Osteoblast (primary cell): ENCODE data around the gene CENPM. TPM values are rescaled to one million over a fixed set of nuclear protein-coding genes. Genes with fewer than 3 reads are reported as not detected.

ENCODE experiments used
- DNase-seq: peaks from one replicate; pipeline ENCODE4 v3.0.0; 2011; ENCODE audit warnings: low spot score, mixed read lengths; ENCODE audit not compliant: insufficient read length; ENCODE audit errors: missing footprints
- H2AFZ ChIP-seq: 2 replicates; pipeline ENCODE4 v1.6.0; 2011; ENCODE audit warnings: mild to moderate bottlenecking, low read length
- H3K27ac ChIP-seq: 2 replicates; pipeline ENCODE4 v1.5.1; 2011; ENCODE audit warnings: mild to moderate bottlenecking, low read depth, low read length, moderate library complexity
- H3K27me3 ChIP-seq: 2 replicates; pipeline ENCODE4 v1.6.0; 2012; ENCODE audit warnings: mild to moderate bottlenecking, control low read depth, inconsistent platforms, low read length, moderate library complexity; ENCODE audit not compliant: insufficient read depth
- H3K36me3 ChIP-seq: 2 replicates; pipeline ENCODE4 v1.5.1; 2011; ENCODE audit warnings: mild to moderate bottlenecking, low read length, control low read depth, moderate library complexity; ENCODE audit not compliant: insufficient read depth
- H3K4me1 ChIP-seq: 2 replicates; pipeline ENCODE4 v1.5.1; 2011; ENCODE audit warnings: mild to moderate bottlenecking, low read length, control low read depth, moderate library complexity; ENCODE audit not compliant: insufficient read depth
- H3K4me2 ChIP-seq: 2 replicates; pipeline ENCODE4 v1.6.0; 2011; ENCODE audit warnings: mild to moderate bottlenecking, low read length; ENCODE audit not compliant: insufficient read depth
- H3K4me3 ChIP-seq: fragments of 200-600 bp; sonication (generic); 3 replicates; pipeline ENCODE4 v1.5.1; 2012; ENCODE audit warnings: mild to moderate bottlenecking, low read length, inconsistent platforms; ENCODE audit not compliant: insufficient read depth
- H3K79me2 ChIP-seq: 2 replicates; pipeline ENCODE4 v1.6.0; 2012; ENCODE audit warnings: mild to moderate bottlenecking, low read length, control low read depth, inconsistent platforms; ENCODE audit not compliant: insufficient read depth
- H3K9me3 ChIP-seq: 2 replicates; pipeline ENCODE4 v1.5.1; 2011; ENCODE audit warnings: low read depth, low read length, control low read depth
- H4K20me1 ChIP-seq: 2 replicates; pipeline ENCODE4 v1.6.0; 2012; ENCODE audit warnings: mild to moderate bottlenecking, low read length, control low read depth; ENCODE audit not compliant: insufficient read depth
- total RNA-seq: library from RNA; depleted of rRNA; stranded (reverse); fragments of >200 nt; gene quantifications from 2 replicates; pipeline ENCODE4 v1.2.3, GENCODE V29; 2012
- TF ChIP-seq, protein P1 (sequence below): IDR thresholded peaks from 2 replicates; pipeline ENCODE4 v1.5.1; 2011; ENCODE audit warnings: mild to moderate bottlenecking, low read depth, low read length, moderate library complexity; ENCODE audit errors: extremely low read depth

Gene CENPM
- total RNA-seq, 1 donor, result 1.8 TPM

DNA sequence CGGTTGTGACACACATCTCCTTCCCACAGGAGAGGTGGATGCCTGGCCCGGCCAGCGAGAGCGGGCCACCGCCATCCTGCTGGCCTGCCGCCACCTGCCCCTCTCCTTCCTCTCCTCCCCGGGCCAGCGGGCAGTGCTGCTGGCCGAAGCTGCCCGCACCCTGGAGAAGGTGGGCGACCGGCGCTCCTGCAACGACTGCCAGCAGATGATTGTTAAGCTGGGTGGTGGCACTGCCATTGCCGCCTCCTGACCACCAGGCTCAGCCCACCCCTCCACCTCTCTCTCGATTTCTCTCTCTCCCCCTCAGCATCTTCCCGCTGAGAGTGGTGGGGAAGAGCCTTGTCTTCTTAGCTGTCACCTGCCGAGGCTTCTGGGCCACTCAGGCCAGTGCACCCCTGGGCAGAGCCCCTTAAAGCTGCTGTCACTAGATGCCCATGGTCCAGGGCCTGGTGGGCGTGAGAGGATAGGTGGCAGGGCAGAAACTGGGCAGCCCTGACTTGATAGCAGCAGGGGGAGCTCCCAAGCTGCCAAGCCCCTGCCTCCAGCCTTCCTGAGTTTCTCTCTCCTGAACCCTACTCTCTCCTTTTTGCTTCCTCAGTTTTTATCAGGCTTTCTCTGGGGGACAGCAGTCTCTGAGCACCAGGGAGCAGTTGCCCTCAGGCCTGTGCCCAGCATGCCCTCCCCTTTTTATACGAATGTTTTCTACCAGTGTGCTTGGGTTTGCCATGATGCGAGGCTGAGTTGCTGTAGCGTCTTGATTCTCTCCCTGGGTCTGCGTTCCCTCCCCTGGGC is 41.3 kb downstream of the CENPM start:
- Histone ChIP-seq H2AFZ (no peak overlapping the region), H3K4me2 (no peak overlapping the region), H3K9me3 (no peaks in the 10 kb centered on the region), H3K4me3 (no peak overlapping the region), H3K36me3 (peaks cover 14% of the 10 kb centered on the region), H3K27ac (no peak overlapping the region), H3K4me1 (no peaks in the 10 kb centered on the region), H3K79me2 (no peaks in the 10 kb centered on the region), H4K20me1 (peaks cover 11% of the 10 kb centered on the region), H3K27me3 (peaks cover 14% of the 10 kb centered on the region)
- TF ChIP-seq, protein P1, sequence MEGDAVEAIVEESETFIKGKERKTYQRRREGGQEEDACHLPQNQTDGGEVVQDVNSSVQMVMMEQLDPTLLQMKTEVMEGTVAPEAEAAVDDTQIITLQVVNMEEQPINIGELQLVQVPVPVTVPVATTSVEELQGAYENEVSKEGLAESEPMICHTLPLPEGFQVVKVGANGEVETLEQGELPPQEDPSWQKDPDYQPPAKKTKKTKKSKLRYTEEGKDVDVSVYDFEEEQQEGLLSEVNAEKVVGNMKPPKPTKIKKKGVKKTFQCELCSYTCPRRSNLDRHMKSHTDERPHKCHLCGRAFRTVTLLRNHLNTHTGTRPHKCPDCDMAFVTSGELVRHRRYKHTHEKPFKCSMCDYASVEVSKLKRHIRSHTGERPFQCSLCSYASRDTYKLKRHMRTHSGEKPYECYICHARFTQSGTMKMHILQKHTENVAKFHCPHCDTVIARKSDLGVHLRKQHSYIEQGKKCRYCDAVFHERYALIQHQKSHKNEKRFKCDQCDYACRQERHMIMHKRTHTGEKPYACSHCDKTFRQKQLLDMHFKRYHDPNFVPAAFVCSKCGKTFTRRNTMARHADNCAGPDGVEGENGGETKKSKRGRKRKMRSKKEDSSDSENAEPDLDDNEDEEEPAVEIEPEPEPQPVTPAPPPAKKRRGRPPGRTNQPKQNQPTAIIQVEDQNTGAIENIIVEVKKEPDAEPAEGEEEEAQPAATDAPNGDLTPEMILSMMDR, result no peak
- peak; percentile 71 for DNase-seq

DNA sequence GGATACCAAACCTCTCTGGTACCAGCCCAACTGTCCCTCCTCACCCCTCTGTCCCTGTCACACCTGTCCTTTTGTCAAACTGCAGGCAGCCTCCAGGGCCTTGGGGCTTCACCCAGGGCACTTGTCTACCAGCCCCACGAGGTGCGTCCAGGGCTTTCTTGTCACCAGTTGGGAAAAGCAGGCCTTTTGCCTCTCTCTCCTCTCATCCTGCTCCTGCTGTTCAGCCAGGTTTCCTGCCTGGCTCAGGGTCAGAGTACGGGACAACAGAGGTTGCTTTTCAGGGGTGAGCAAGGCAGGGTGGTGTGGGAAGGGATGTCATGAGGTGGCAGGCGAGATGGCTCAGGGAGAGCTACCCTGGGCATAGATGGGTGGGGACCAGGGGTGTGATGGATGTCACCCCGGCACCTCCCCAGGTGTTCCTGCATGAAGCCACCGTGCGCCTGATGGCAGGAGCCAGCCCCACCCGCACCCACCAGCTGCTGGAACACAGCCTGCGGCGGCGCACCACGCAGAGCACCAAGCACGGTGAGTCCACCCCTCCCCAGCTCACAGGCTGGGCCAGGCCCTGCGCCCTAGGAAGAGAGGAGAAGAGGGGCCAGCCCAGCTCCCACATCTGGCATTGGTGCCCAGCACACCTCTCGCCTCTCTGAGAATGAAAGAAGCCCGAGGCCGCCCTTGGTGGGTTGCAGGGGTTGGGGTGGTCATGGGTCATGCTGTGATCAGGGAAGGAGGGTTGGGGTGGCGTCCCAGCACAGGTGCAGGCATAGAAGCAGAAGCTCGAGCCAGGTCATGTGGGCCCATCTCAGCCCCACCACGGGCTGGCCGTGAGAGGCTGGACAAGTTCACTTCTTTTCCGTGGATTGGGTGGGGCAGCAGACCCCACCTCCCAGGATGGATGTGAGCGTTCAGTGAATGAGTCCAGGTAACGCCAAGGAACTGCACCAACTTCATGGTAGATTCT is 42.2 kb downstream of the CENPM start:
- no peaks in the 10 kb centered on the region for H3K4me1 ChIP-seq
- no peak overlapping the region for H3K27ac ChIP-seq
- no peaks in the 10 kb centered on the region for H3K9me3 ChIP-seq
- no peak overlapping the region for H2AFZ ChIP-seq
- H3K4me2 ChIP-seq, result no peak overlapping the region
- peak; percentile 75 for DNase-seq
- peaks cover 10% of the 10 kb centered on the region for H3K27me3 ChIP-seq
- no peak overlapping the region for H3K4me3 ChIP-seq
- TF ChIP-seq, protein P1, result no peak
- H3K36me3 ChIP-seq, result peaks cover 23% of the 10 kb centered on the region
- peaks cover 14% of the 10 kb centered on the region for H4K20me1 ChIP-seq
- H3K79me2 ChIP-seq, result no peaks in the 10 kb centered on the region

DNA sequence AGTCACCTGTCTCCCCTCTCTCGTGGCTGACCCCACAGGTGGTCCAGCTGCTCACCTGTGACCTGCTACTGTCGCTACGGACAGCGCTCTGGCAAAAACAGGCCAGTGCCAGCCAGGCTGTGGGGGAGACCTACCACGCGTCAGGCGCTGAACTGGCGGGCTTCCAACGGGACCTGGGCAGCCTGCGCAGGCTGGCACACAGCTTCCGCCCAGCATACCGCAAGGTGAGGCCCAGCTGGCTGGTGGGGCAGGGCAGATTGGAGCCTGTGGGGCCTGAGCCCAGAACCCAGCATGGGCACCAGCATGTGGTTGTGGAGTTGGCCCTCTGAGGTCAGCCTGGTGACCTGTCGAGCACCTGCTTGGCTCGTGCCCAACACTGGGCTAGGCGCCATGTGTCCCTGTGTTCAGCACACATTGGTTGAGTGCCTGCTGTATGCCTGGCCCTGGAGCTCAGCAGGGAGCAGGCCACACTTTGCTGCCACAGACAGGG is 44.0 kb downstream of the CENPM start:
- TF ChIP-seq, protein P1, result no peak
- H3K4me2 ChIP-seq, result no peak overlapping the region
- H2AFZ ChIP-seq, result no peak overlapping the region
- H3K36me3 ChIP-seq, result peaks cover 33% of the 10 kb centered on the region
- H3K4me1 ChIP-seq, result no peaks in the 10 kb centered on the region
- no peak overlapping the region for H3K4me3 ChIP-seq
- peaks cover 14% of the 10 kb centered on the region for H4K20me1 ChIP-seq
- H3K79me2 ChIP-seq, result no peaks in the 10 kb centered on the region
- no peaks in the 10 kb centered on the region for H3K27me3 ChIP-seq
- H3K27ac ChIP-seq, result no peak overlapping the region
- H3K9me3 ChIP-seq, result no peaks in the 10 kb centered on the region
- DNase-seq, result no peak
